Loucy (cell line): ENCODE data around the gene AGPS.

ENCODE experiments used
- H2AFZ ChIP-seq: fragments of 200-600 bp; sonication (generic); 2 replicates; pipeline ENCODE4 v1.6.0; 2016; ENCODE audit warnings: antibody characterized with exemption, mild to moderate bottlenecking, low read length, moderate library complexity
- H3F3A ChIP-seq: fragments of 200-600 bp; 2 replicates; pipeline ENCODE4 v1.6.0; 2016; ENCODE audit warnings: antibody characterized with exemption, low read depth, mild to moderate bottlenecking
- H3K27me3 ChIP-seq: fragments of 200-600 bp; sonication (generic); 2 replicates; pipeline ENCODE4 v1.6.1; 2014; ENCODE audit warnings: low read length, mild to moderate bottlenecking; ENCODE audit not compliant: insufficient read depth, poor library complexity, severe bottlenecking
- H3K36me3 ChIP-seq: fragments of 200-600 bp; sonication (generic); 2 replicates; pipeline ENCODE4 v1.6.1; 2016; ENCODE audit warnings: low read length; ENCODE audit not compliant: insufficient read depth
- H3K4me1 ChIP-seq: fragments of 200-600 bp; sonication (generic); 2 replicates; pipeline ENCODE4 v1.5.1; 2014; ENCODE audit warnings: low read length, mild to moderate bottlenecking; ENCODE audit not compliant: insufficient read depth, poor library complexity, severe bottlenecking
- H3K4me2 ChIP-seq: fragments of 200-600 bp; sonication (generic); 2 replicates; pipeline ENCODE4 v1.6.0; 2014; ENCODE audit warnings: antibody characterized with exemption, low read length, low read depth, mild to moderate bottlenecking; ENCODE audit not compliant: poor library complexity, severe bottlenecking
- H3K4me3 ChIP-seq: fragments of 200-600 bp; sonication (generic); 2 replicates; pipeline ENCODE4 v1.5.1; 2014; ENCODE audit warnings: low read length, mild to moderate bottlenecking, mixed read lengths; ENCODE audit not compliant: poor library complexity, severe bottlenecking
- H3K79me2 ChIP-seq: fragments of 200-600 bp; sonication (generic); 2 replicates; pipeline ENCODE4 v1.6.1; 2014; ENCODE audit warnings: low read length; ENCODE audit not compliant: insufficient read depth
- H3K9ac ChIP-seq: fragments of 200-600 bp; sonication (generic); 2 replicates; pipeline ENCODE4 v1.6.0; 2014; ENCODE audit warnings: mild to moderate bottlenecking, low read depth, low read length, moderate library complexity; ENCODE audit not compliant: poor library complexity, severe bottlenecking
- H3K9me2 ChIP-seq: fragments of 200-600 bp; sonication (generic); replicated peaks from 2 replicates; pipeline ENCODE4 v1.6.1; 2016; ENCODE audit warnings: low read depth, low read length, mixed read lengths
- H3K9me3 ChIP-seq: fragments of 200-600 bp; sonication (generic); 2 replicates; pipeline ENCODE4 v1.6.1; 2014; ENCODE audit warnings: mild to moderate bottlenecking, antibody characterized with exemption, low read length, low read depth; ENCODE audit not compliant: insufficient read depth
- H4K20me1 ChIP-seq: fragments of 200-600 bp; sonication (generic); 2 replicates; pipeline ENCODE4 v1.6.0; 2014; ENCODE audit warnings: antibody characterized with exemption, low read length, mild to moderate bottlenecking; ENCODE audit not compliant: insufficient read depth, poor library complexity, severe bottlenecking
- CTCF ChIP-seq: fragments of 200-600 bp; sonication (generic); conservative IDR thresholded peaks from 2 replicates; pipeline ENCODE4 v1.5.1; 2014; ENCODE audit warnings: mild to moderate bottlenecking, antibody characterized with exemption, low read length
- EZH2phosphoT487 ChIP-seq: fragments of 200-600 bp; IDR thresholded peaks from 2 replicates; pipeline ENCODE4 v1.6.1; 2018; ENCODE audit warnings: antibody characterized with exemption, mild to moderate bottlenecking, moderate library complexity, borderline replicate concordance

The AGPS gene

GRCh38 chr2:177568390-177568789, 175.8 kb downstream of the AGPS start:
- no peaks in the 10 kb centered on the region for H3F3A ChIP-seq
- no peak overlapping the region for H3K4me3 ChIP-seq
- H3K9me2 ChIP-seq, result no peaks in the 10 kb centered on the region
- no peaks in the 10 kb centered on the region for H3K36me3 ChIP-seq
- H3K27me3 ChIP-seq, result no peaks in the 10 kb centered on the region
- peak overlapping the region; percentile 28; the same call in 1 of the 2 replicates for H2AFZ ChIP-seq
- no peaks in the 10 kb centered on the region for H3K79me2 ChIP-seq
- no peak for TF ChIP-seq EZH2phosphoT487
- no peaks in the 10 kb centered on the region for H4K20me1 ChIP-seq
- no peaks in the 10 kb centered on the region for H3K9me3 ChIP-seq
- H3K9ac ChIP-seq, result no peak overlapping the region
- H3K4me2 ChIP-seq, result peak overlapping the region; percentile 2
- H3K4me1 ChIP-seq, result peaks cover 9% of the 10 kb centered on the region

GRCh38 chr2:177568893-177569292, 176.3 kb downstream of the AGPS start:
- Histone ChIP-seq H3K4me1 (peaks cover 9% of the 10 kb centered on the region), H3K4me2 (peak overlapping the region; percentile 2), H2AFZ (peak overlapping the region; percentile 28; the same call in 1 of the 2 replicates), H3K9me3 (no peaks in the 10 kb centered on the region), H3K9me2 (no peaks in the 10 kb centered on the region), H3K79me2 (no peaks in the 10 kb centered on the region), H4K20me1 (no peaks in the 10 kb centered on the region), H3K27me3 (no peaks in the 10 kb centered on the region), H3K36me3 (no peaks in the 10 kb centered on the region), H3K4me3 (no peak overlapping the region), H3F3A (no peaks in the 10 kb centered on the region), H3K9ac (no peak overlapping the region)
- TF ChIP-seq EZH2phosphoT487 (no peak), CTCF (no peak)

GRCh38 chr2:177572236-177572671, 179.7 kb downstream of the AGPS start:
- Histone ChIP-seq H3K9me3 (no peaks in the 10 kb centered on the region), H3K4me3 (no peak overlapping the region), H3F3A (no peaks in the 10 kb centered on the region), H3K79me2 (no peaks in the 10 kb centered on the region), H3K9ac (no peak overlapping the region), H3K36me3 (no peaks in the 10 kb centered on the region), H3K4me1 (peaks cover 9% of the 10 kb centered on the region), H4K20me1 (no peaks in the 10 kb centered on the region), H2AFZ (no peak overlapping the region), H3K9me2 (no peaks in the 10 kb centered on the region), H3K27me3 (no peaks in the 10 kb centered on the region), H3K4me2 (no peak overlapping the region)
- no peak for TF ChIP-seq CTCF
- no peak for TF ChIP-seq EZH2phosphoT487

- TF ChIP-seq CTCF (no peak), EZH2phosphoT487 (no peak)
- Histone ChIP-seq H3K27me3 (no peaks in the 10 kb centered on the region), H4K20me1 (no peaks in the 10 kb centered on the region), H3K9ac (no peak overlapping the region), H3K4me2 (no peak overlapping the region), H2AFZ (no peak overlapping the region), H3K9me3 (no peaks in the 10 kb centered on the region), H3K36me3 (no peaks in the 10 kb centered on the region), H3K79me2 (no peaks in the 10 kb centered on the region), H3K4me3 (no peak overlapping the region), H3K4me1 (peaks cover 7% of the 10 kb centered on the region), H3K9me2 (no peaks in the 10 kb centered on the region), H3F3A (no peaks in the 10 kb centered on the region)
Measured at GRCh38 chr2:177573120-177573519, 180.5 kb downstream of the AGPS start.
